Renal pelvis (tissue), 4 donors: ENCODE results near the gene TNFRSF8. TPM values are rescaled to one million over a fixed set of nuclear protein-coding genes. Genes with fewer than 3 reads are reported as not detected.

Experiments
- DNase-seq: peaks from one replicate; pipeline ENCODE4 v3.0.0-alpha.2; 2013
- polyA plus RNA-seq, 3 donors: library from polyadenylated mRNA; unstranded; fragments of 120-200 nt; gene quantifications; one replicate each; pipeline ENCODE4 v1.2.1, GENCODE V29; 2013; ENCODE audit not compliant: insufficient read length in 3 of 3

Gene TNFRSF8
- polyA plus RNA-seq, 3 donors, result 0.54 to 0.62 (median 0.58) TPM

- no peak for DNase-seq
These were observed 125.7 kb downstream of the TNFRSF8 start for GRCh38 chr1:12188657-12189327.

DNA sequence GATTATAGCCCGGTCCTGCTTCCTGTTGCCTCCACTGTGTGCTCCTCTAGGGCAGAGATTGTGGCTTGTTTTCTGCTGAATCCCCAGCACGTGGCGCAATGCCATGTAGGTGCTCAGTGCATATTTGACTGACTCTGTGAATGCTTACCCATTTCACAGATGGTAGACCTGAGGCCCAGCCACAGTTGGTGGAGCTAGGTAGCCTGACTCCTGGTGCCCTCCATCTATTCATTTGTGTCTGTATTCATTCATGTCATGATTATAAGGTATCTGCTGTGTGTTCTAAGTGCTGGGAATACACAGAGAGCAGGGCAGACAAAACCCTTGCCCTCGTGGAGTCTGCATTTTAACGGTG lies 126.2 kb downstream of the TNFRSF8 start:
- no peak for DNase-seq

GRCh38 chr1:12191242-12192032 lies 128.3 kb downstream of the TNFRSF8 start:
- DNase-seq, result no peak

Other genes with a start within 250 kb of the TNFRSF8 start
- gene NPPA, start 215.5 kb upstream of the TNFRSF8 start, polyA plus RNA-seq, result 1 to 10 TPM in 1 of 3 donors, under 1 TPM in 2; 0.56 to 1.2 (median 0.65) TPM
- gene NPPB, start 204.4 kb upstream of the TNFRSF8 start, polyA plus RNA-seq, result not detected
- 10 to 100 TPM; 44.9 to 53.5 (median 49.9) TPM for gene KIAA2013, start 136.9 kb upstream of the TNFRSF8 start, polyA plus RNA-seq
- 100 to 1,000 TPM in 1 of 3 donors, 10 to 100 TPM in 2; 95.0 to 120 (median 98.6) TPM for gene PLOD1, start 128.6 kb upstream of the TNFRSF8 start, polyA plus RNA-seq
- 10 to 100 TPM; 69.7 to 70.9 (median 70.0) TPM for gene MFN2, start 82.9 kb upstream of the TNFRSF8 start, polyA plus RNA-seq
- 10 to 100 TPM; 30.2 to 36.5 (median 30.9) TPM for gene MIIP, start 43.8 kb upstream of the TNFRSF8 start, polyA plus RNA-seq
- 1 to 10 TPM; 5.7 to 7.3 (median 5.9) TPM for gene TNFRSF1B, start 103.7 kb downstream of the TNFRSF8 start, polyA plus RNA-seq
- gene VPS13D, start 166.7 kb downstream of the TNFRSF8 start, polyA plus RNA-seq, result 10 to 100 TPM; 26.8 to 31.3 (median 27.1) TPM